Activated T-cell treated with anti-CD3 and anti-CD28 coated beads, Interleukin-2, amount 50 U/mL, for 24 hours (primary cell): ENCODE results near the gene DGKA.
"Not testable (repeated sequence)": the region's sequence is repeated elsewhere in the genome, so short reads cannot be mapped to it uniquely, and the experiment has no call there.

Experiments used
- DNase-seq: peaks from one replicate; pipeline ENCODE4 v3.0.0-alpha.2; 2020
- H3K27ac Mint-ChIP-seq: 2 replicates; pipeline ENCODE4 v1.8.0; 2020; ENCODE audit warnings: mild to moderate bottlenecking, mixed read lengths
- H3K27me3 Mint-ChIP-seq: 2 replicates; pipeline ENCODE4 v1.8.0; 2020; ENCODE audit warnings: mixed read lengths
- H3K36me3 Mint-ChIP-seq: 2 replicates; pipeline ENCODE4 v1.8.0; 2020; ENCODE audit warnings: low read depth, mixed read lengths
- H3K4me1 Mint-ChIP-seq: 2 replicates; pipeline ENCODE4 v1.8.0; 2020; ENCODE audit warnings: low read depth, mixed read lengths
- H3K4me3 Mint-ChIP-seq: 2 replicates; pipeline ENCODE4 v1.8.0; 2020; ENCODE audit warnings: mild to moderate bottlenecking, moderate library complexity, mixed read lengths
- H3K9me3 Mint-ChIP-seq: 2 replicates; pipeline ENCODE4 v1.8.0; 2020; ENCODE audit warnings: mixed read lengths

The DGKA gene

GRCh38 chr12:55970775-55971174 is 39.8 kb downstream of the DGKA start:
- Mint-ChIP-seq H3K36me3 (peaks cover 35% of the 10 kb centered on the region), H3K4me3 (no peak overlapping the region), H3K4me1 (peaks cover 36% of the 10 kb centered on the region), H3K27me3 (no peaks in the 10 kb centered on the region), H3K27ac (no peak overlapping the region), H3K9me3 (no peaks in the 10 kb centered on the region)
- no peak for DNase-seq

GRCh38 chr12:55972042-55972441 is 41.1 kb downstream of the DGKA start:
- H3K4me3 Mint-ChIP-seq: no peak overlapping the region

DNA sequence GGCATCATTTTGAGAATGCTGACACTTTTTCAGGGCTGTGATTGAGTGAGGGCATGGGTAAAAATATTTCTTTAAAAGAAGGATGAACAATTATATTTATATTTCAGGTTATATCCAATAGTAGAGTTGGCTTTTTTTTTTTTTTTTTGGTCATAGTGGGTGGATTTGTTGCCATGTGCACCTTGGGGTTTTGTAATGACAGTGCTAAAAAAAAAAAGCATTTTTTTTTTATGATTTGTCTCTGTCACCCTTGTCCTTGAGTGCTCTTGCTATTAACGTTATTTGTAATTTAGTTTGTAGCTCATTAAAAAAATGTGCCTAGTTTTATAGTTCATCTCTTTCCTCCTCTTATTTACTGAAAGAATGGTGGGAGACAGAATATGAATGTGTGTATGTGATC is 41.5 kb downstream of the DGKA start:
- Mint-ChIP-seq H3K27ac (no peak overlapping the region), H3K27me3 (no peaks in the 10 kb centered on the region), H3K36me3 (peaks cover 31% of the 10 kb centered on the region), H3K4me3 (no peak overlapping the region), H3K4me1 (peaks cover 38% of the 10 kb centered on the region), H3K9me3 (no peaks in the 10 kb centered on the region)
- DNase-seq: no peak

More at GRCh38 chr12:55972042-55972441, 41.1 kb downstream of the DGKA start:
- H3K9me3 Mint-ChIP-seq: no peaks in the 10 kb centered on the region
- H3K4me1 Mint-ChIP-seq: peaks cover 36% of the 10 kb centered on the region
- DNase-seq: no peak
- H3K36me3 Mint-ChIP-seq: peaks cover 35% of the 10 kb centered on the region
- no peak overlapping the region for H3K27ac Mint-ChIP-seq
- no peaks in the 10 kb centered on the region for H3K27me3 Mint-ChIP-seq

- H3K27me3 Mint-ChIP-seq: no peaks in the 10 kb centered on the region
- H3K4me3 Mint-ChIP-seq: no peak overlapping the region
- H3K36me3 Mint-ChIP-seq: peaks cover 29% of the 10 kb centered on the region
- peaks cover 36% of the 10 kb centered on the region for H3K4me1 Mint-ChIP-seq
- no peaks in the 10 kb centered on the region for H3K9me3 Mint-ChIP-seq
- no peak for DNase-seq
- no peak overlapping the region for H3K27ac Mint-ChIP-seq
These were observed 42.1 kb downstream of the DGKA start for GRCh38 chr12:55972911-55973598.

GRCh38 chr12:55973599-55974307 is 42.8 kb downstream of the DGKA start, which contains the start of gene RAB5B:
RAB5B (plus strand) TSS chr12:55974078; CDS start chr12:55986961, 12,883 bp downstream.
- no peaks in the 10 kb centered on the region for H3K27me3 Mint-ChIP-seq

DNA sequence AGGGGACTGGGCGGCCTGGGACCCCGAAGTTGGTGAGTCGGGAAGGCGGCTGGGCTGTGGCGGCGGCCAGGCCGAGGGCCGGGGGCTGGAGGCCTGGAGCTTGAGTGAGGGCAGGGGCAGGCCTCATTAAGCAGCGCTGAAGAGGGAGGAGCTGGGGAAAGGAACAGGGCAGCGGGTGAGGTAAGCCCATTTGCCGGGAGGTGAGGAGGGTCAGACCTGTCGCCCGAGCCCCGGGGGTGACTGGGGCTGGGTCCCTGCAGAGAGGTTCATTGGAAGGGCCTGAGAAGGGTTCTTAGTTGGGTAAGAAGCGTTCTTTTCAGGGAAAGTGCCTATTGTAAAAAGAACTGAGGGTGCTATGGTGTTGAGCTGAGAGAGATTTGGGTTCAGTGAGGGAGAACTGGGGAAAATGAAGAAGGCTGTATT is 43.4 kb downstream of the DGKA start:
- Mint-ChIP-seq H3K9me3 (no peaks in the 10 kb centered on the region), H3K27ac (no peak overlapping the region), H3K36me3 (peaks cover 23% of the 10 kb centered on the region), H3K27me3 (no peaks in the 10 kb centered on the region), H3K4me3 (no peak overlapping the region), H3K4me1 (peaks cover 31% of the 10 kb centered on the region)
- no peak for DNase-seq

More at GRCh38 chr12:55973599-55974307, 42.8 kb downstream of the DGKA start, which contains the start of gene RAB5B:
- Mint-ChIP-seq H3K4me3 (no peak within 1 kb of the TSS), H3K36me3 (peaks cover 25% of the 10 kb centered on the region), H3K27ac (no peak within 1 kb of the TSS), H3K9me3 (no peaks in the 10 kb centered on the region), H3K4me1 (peaks cover 31% of the 10 kb centered on the region)
- DNase-seq: peak; percentile 93

- H3K9me3 Mint-ChIP-seq: no peaks in the 10 kb centered on the region
- DNase-seq: no peak
- no peak overlapping the region for H3K27ac Mint-ChIP-seq
- H3K27me3 Mint-ChIP-seq: no peaks in the 10 kb centered on the region
- H3K36me3 Mint-ChIP-seq: peaks cover 32% of the 10 kb centered on the region
- peaks cover 39% of the 10 kb centered on the region for H3K4me1 Mint-ChIP-seq
- H3K4me3 Mint-ChIP-seq: no peak overlapping the region
These were observed 47.4 kb downstream of the DGKA start for GRCh38 chr12:55978393-55978792.

DNA sequence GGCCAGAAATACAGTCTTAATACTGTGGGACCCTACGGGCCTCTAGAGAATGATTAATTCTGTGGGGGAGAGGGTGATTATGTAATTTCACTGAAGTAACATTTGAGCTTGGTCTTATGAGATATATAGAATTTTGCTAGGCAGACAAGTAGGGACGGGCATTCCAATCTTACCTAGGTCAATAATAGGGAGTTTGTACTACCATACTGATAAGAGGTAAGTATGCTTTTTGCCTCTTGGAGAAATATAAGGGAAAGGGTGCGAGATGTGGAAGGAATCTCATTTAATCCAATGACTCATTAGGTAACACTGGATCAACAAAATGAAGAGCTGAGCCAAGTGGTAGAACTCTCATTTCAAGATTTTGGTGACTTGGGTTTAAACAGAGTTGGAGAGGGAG is 48.1 kb downstream of the DGKA start:
- no peaks in the 10 kb centered on the region for H3K9me3 Mint-ChIP-seq
- H3K27me3 Mint-ChIP-seq: no peaks in the 10 kb centered on the region
- H3K4me1 Mint-ChIP-seq: peaks cover 39% of the 10 kb centered on the region
- H3K36me3 Mint-ChIP-seq: peaks cover 38% of the 10 kb centered on the region
- DNase-seq: no peak
- H3K4me3 Mint-ChIP-seq: no peak overlapping the region
- H3K27ac Mint-ChIP-seq: no peak overlapping the region

DNA sequence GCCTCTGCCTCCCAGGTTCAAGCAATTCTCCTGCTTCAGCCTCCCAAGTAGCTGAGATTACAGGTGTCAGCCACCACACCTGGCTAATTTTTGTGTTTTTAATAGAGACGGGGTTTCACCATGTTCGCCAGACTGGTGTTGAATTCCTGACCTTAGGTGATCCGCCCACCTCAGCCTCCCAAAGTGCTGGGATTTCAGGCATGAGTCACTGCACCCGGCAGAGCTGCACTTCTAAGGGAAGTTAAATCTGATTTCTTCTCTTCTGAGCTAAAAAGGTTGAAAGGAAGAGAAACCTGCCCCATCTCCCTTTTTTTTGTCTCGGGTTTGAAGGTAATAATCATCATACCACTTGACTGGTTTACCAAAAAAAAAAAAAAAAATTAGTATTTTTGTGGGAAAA is 50.9 kb downstream of the DGKA start:
- H3K4me1 Mint-ChIP-seq: peaks cover 33% of the 10 kb centered on the region
- not testable (repeated sequence) for H3K9me3 Mint-ChIP-seq, H3K27ac Mint-ChIP-seq, H3K27me3 Mint-ChIP-seq, DNase-seq, H3K4me3 Mint-ChIP-seq
- peaks cover 48% of the 10 kb centered on the region for H3K36me3 Mint-ChIP-seq

DNA sequence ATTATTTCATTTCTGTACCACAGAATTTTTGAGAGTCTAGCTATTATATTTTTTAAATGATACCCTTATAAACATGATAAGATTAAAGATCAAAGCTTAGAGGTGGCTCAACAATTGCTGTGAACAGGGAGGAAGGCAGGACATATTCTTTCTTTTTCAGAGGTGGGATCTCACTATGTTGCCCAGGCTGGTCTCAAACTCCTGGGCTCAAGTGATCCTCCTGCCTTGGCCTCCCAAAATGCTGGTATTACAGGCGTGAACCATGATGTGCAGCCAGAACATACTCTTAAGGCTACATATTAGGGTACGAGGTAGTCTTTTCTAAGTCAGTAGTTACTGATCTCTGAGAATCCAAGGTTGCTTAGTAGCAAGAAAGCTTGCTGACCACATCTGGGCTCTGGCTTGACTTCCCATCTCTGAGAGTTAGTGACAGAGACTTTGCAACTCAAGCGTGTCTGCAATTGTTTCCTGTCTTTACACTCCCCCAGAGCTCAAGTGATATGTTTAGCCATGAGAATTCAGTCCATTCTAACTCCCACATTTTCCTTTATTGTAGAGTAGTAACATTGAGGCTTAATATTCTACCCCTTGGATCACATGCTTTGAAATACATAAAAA is 51.5 kb downstream of the DGKA start:
- no peak for DNase-seq
- Mint-ChIP-seq H3K27me3 (no peaks in the 10 kb centered on the region), H3K36me3 (peaks cover 52% of the 10 kb centered on the region), H3K9me3 (no peaks in the 10 kb centered on the region), H3K27ac (no peak overlapping the region), H3K4me3 (no peak overlapping the region), H3K4me1 (peaks cover 28% of the 10 kb centered on the region)

- Mint-ChIP-seq H3K36me3 (peaks cover 56% of the 10 kb centered on the region), H3K9me3 (no peaks in the 10 kb centered on the region), H3K27ac (peak overlapping the region; percentile 37), H3K4me3 (no peak overlapping the region), H3K27me3 (no peaks in the 10 kb centered on the region), H3K4me1 (peaks cover 22% of the 10 kb centered on the region)
- DNase-seq: no peak
These were observed 52.4 kb downstream of the DGKA start for GRCh38 chr12:55983232-55983842.

DNA sequence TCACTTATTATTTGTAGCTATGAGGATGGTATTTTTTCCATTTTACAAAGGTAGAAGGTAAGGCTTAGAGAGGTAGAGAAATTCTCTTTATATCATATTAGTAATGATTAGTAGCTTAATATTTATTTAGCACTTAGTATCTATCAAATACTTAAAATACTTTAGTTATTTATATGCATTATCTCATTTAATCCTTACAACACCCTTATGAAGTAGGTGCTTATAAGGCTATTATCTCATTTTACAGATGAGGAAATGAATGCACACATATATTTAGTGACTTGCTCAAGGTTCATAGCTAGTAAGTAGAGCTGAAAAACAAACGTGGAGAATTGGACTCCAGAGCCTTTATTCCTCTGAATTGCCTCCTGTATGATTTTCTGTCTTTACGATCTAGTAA is 53.9 kb downstream of the DGKA start:
- H3K27me3 Mint-ChIP-seq: no peaks in the 10 kb centered on the region
- no peaks in the 10 kb centered on the region for H3K9me3 Mint-ChIP-seq
- peaks cover 61% of the 10 kb centered on the region for H3K36me3 Mint-ChIP-seq
- H3K27ac Mint-ChIP-seq: no peak overlapping the region
- H3K4me3 Mint-ChIP-seq: no peak overlapping the region
- H3K4me1 Mint-ChIP-seq: peaks cover 15% of the 10 kb centered on the region
- no peak for DNase-seq

- no peaks in the 10 kb centered on the region for H3K27me3 Mint-ChIP-seq
- peak overlapping the region; percentile 14 for H3K27ac Mint-ChIP-seq
- peaks cover 64% of the 10 kb centered on the region for H3K36me3 Mint-ChIP-seq
- peaks cover 12% of the 10 kb centered on the region for H3K4me1 Mint-ChIP-seq
- H3K4me3 Mint-ChIP-seq: no peak overlapping the region
- DNase-seq: no peak
- no peaks in the 10 kb centered on the region for H3K9me3 Mint-ChIP-seq
These were observed 54.4 kb downstream of the DGKA start for GRCh38 chr12:55985341-55985740.

DNA sequence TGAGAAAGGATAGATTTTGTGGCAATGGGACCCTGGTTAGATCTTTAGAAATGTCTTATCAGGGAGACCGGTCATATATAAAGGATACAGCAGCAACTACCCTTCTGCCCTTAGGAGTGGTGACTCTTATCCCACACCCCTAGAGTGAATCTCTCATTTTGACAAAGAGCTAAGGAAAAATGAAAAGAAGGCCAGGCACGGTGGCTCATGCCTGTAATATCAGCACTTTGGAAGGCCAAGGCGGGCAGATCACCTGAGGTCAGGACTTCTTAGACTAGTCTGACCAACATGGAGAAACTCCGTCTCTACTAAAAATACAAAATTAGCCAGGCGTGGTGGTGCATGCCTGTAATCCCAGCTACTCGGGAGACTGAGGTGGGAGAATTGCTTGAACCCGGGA is 55.0 kb downstream of the DGKA start:
- Mint-ChIP-seq H3K4me1 (peaks cover 12% of the 10 kb centered on the region), H3K36me3 (peaks cover 64% of the 10 kb centered on the region), H3K27ac (peak overlapping the region; percentile 18)
- peak; percentile 9 for DNase-seq
- H3K9me3 Mint-ChIP-seq, H3K4me3 Mint-ChIP-seq, H3K27me3 Mint-ChIP-seq: not testable (repeated sequence)
